HepG2 (cell line): ENCODE results near the gene SLC38A8.

Source experiments
- ARID4A ChIP-seq: sonication (generic); formaldehyde crosslinking; IDR thresholded peaks from 2 replicates; pipeline ENCODE4 v1.5.0; 2020; ENCODE audit warnings: mild to moderate bottlenecking, missing genetic modification reagents, borderline replicate concordance
- CREB3 ChIP-seq: sonication (generic); formaldehyde crosslinking; IDR thresholded peaks from 2 replicates; pipeline ENCODE4 v1.5.0; 2020; ENCODE audit warnings: missing genetic modification reagents
- CTCF ChIP-seq: sonication (generic); formaldehyde crosslinking; IDR thresholded peaks from 2 replicates; pipeline ENCODE4 v1.5.0; 2020; ENCODE audit warnings: mild to moderate bottlenecking, missing genetic modification reagents, moderate library complexity
- E2F1 ChIP-seq: sonication (generic); formaldehyde crosslinking; IDR thresholded peaks from 2 replicates; pipeline ENCODE4 v1.5.0; 2020; ENCODE audit warnings: missing genetic modification reagents
- GMEB2 ChIP-seq: IDR thresholded peaks from 2 replicates; pipeline ENCODE4 v1.6.1; 2016; ENCODE audit warnings: missing biosample characterization, missing genetic modification reagents, low read depth
- IRF2 ChIP-seq: IDR thresholded peaks from 2 replicates; pipeline ENCODE4 v1.6.1; 2018; ENCODE audit warnings: missing genetic modification reagents, missing compliant biosample characterization
- MAX ChIP-seq: IDR thresholded peaks from 2 replicates; pipeline ENCODE4 v1.6.1; 2012; ENCODE audit warnings: inconsistent platforms
- PCBP2 ChIP-seq: fragments of 200-400 bp; formaldehyde crosslinking; optimal IDR thresholded peaks from 2 replicates; pipeline ENCODE3; 2018; ENCODE audit warnings: low read length, low read depth; ENCODE audit not compliant: poor library complexity, severe bottlenecking
- POLR2AphosphoS2 ChIP-seq: IDR thresholded peaks from 2 replicates; pipeline ENCODE4 v1.6.1; 2011; ENCODE audit warnings: low read depth, low read length, improper control_type of control experiment
- ZKSCAN1 ChIP-seq: fragments of 150-350 bp; IDR thresholded peaks from 2 replicates; pipeline ENCODE4 v1.6.1; 2014; ENCODE audit warnings: low read length
- ZNF318 ChIP-seq: sonication (generic); formaldehyde crosslinking; IDR thresholded peaks from 2 replicates; pipeline ENCODE4 v1.4.0; 2020; ENCODE audit warnings: mild to moderate bottlenecking, missing genetic modification reagents
- ZNF577 ChIP-seq: sonication (generic); formaldehyde crosslinking; IDR thresholded peaks from 2 replicates; pipeline ENCODE4 v1.4.0; 2020; ENCODE audit warnings: mild to moderate bottlenecking, low read depth, missing genetic modification reagents, borderline replicate concordance
- ZNF740 ChIP-seq: sonication (generic); formaldehyde crosslinking; IDR thresholded peaks from 2 replicates; pipeline ENCODE4 v1.4.0; 2020; ENCODE audit warnings: missing genetic modification reagents
- ZSCAN29 ChIP-seq: sonication (generic); formaldehyde crosslinking; conservative IDR thresholded peaks from 2 replicates; pipeline ENCODE4 v1.4.0; 2020; ENCODE audit warnings: mild to moderate bottlenecking, missing genetic modification reagents

GRCh38 chr16:84058664-84059063, 16.1 kb upstream of the SLC38A8 start:
- TF ChIP-seq ARID4A (no peak), GMEB2 (CRISPR knock-in tag) (no peak), IRF2 (CRISPR knock-in tag) (no peak), E2F1 (CRISPR knock-in tag) (no peak), CTCF (CRISPR knock-in tag) (no peak), ZNF577 (CRISPR knock-in tag) (no peak), ZSCAN29 (CRISPR knock-in tag) (no peak), CREB3 (CRISPR knock-in tag) (no peak), ZNF740 (CRISPR knock-in tag) (no peak), POLR2AphosphoS2 (no peak), ZKSCAN1 (no peak), PCBP2 (no peak), MAX (no peak), ZNF318 (CRISPR knock-in tag) (no peak)
